H9 (cell line): ENCODE results near the gene LRMDA. TPM values are rescaled to one million over a fixed set of nuclear protein-coding genes. Genes with fewer than 3 reads are reported as not detected.

ENCODE experiments used
- DNase-seq: peaks from one replicate; pipeline ENCODE4 v3.0.0-alpha.2; 2017
- H2AFZ ChIP-seq: one replicate; pipeline ENCODE4 v1.6.1; 2013; ENCODE audit warnings: mild to moderate bottlenecking, low read length, control low read depth, moderate library complexity
- H2AK5ac ChIP-seq: 2 replicates; pipeline ENCODE4 v1.6.1; 2013; ENCODE audit warnings: low read length, control low read depth, mixed read lengths; ENCODE audit not compliant: insufficient read length
- H2BK120ac ChIP-seq: one replicate; pipeline ENCODE4 v1.6.1; 2013; ENCODE audit warnings: low read depth, mild to moderate bottlenecking, low read length, control low read depth, inconsistent platforms; ENCODE audit not compliant: poor library complexity, severe bottlenecking
- H2BK12ac ChIP-seq: 2 replicates; pipeline ENCODE4 v1.6.1; 2013; ENCODE audit warnings: low read length, control low read depth, mixed read lengths, low read depth; ENCODE audit not compliant: insufficient read length
- H2BK15ac ChIP-seq: 2 replicates; pipeline ENCODE4 v1.6.1; 2013; ENCODE audit warnings: low read depth, low read length, control low read depth
- H2BK20ac ChIP-seq: one replicate; pipeline ENCODE4 v1.6.1; 2013; ENCODE audit warnings: low read depth, mild to moderate bottlenecking, low read length, control low read depth, inconsistent platforms; ENCODE audit not compliant: poor library complexity, severe bottlenecking
- H2BK5ac ChIP-seq: 2 replicates; pipeline ENCODE4 v1.6.1; 2013; ENCODE audit warnings: low read length, control low read depth, mixed read lengths; ENCODE audit not compliant: insufficient read length
- H3K14ac ChIP-seq: 2 replicates; pipeline ENCODE4 v1.6.1; 2013; ENCODE audit warnings: low read length, control low read depth; ENCODE audit not compliant: insufficient read depth
- H3K18ac ChIP-seq: 2 replicates; pipeline ENCODE4 v1.6.1; 2013; ENCODE audit warnings: low read depth, mild to moderate bottlenecking, mixed read lengths, low read length, control low read depth; ENCODE audit not compliant: insufficient read length
- H3K23ac ChIP-seq: 2 replicates; pipeline ENCODE4 v1.6.1; 2013; ENCODE audit warnings: low read length, control low read depth, mixed read lengths, low read depth; ENCODE audit not compliant: insufficient read length
- H3K23me2 ChIP-seq: 2 replicates; pipeline ENCODE4 v1.6.1; 2013; ENCODE audit warnings: low read depth, mild to moderate bottlenecking, mixed read lengths, low read length, control low read depth; ENCODE audit not compliant: insufficient read length, poor library complexity, severe bottlenecking
- H3K27ac ChIP-seq: 2 replicates; pipeline ENCODE4 v1.5.1; 2013; ENCODE audit warnings: low read length, control low read depth, mixed read lengths, low read depth; ENCODE audit not compliant: insufficient read length
- H3K27me3 ChIP-seq: 2 replicates; pipeline ENCODE4 v1.6.1; 2013; ENCODE audit warnings: low read length, control low read depth, inconsistent platforms; ENCODE audit not compliant: insufficient read depth
- H3K4ac ChIP-seq: 2 replicates; pipeline ENCODE4 v1.6.1; 2013; ENCODE audit warnings: low read depth, mild to moderate bottlenecking, control low read depth, inconsistent platforms, low read length, moderate library complexity
- H3K4me1 ChIP-seq: 2 replicates; pipeline ENCODE4 v1.6.1; 2013; ENCODE audit warnings: low read length, control low read depth, inconsistent platforms; ENCODE audit not compliant: insufficient read depth
- H3K4me2 ChIP-seq: 2 replicates; pipeline ENCODE4 v1.6.1; 2013; ENCODE audit warnings: low read length, control low read depth, mixed read lengths; ENCODE audit not compliant: insufficient read length, insufficient read depth
- H3K56ac ChIP-seq: 2 replicates; pipeline ENCODE4 v1.6.1; 2013; ENCODE audit warnings: low read depth, mild to moderate bottlenecking, mixed read lengths, low read length, control low read depth; ENCODE audit not compliant: insufficient read length
- H3K79me1 ChIP-seq: 2 replicates; pipeline ENCODE4 v1.6.1; 2013; ENCODE audit warnings: low read depth, mild to moderate bottlenecking, moderate library complexity, low read length, control low read depth, inconsistent platforms; ENCODE audit not compliant: insufficient read depth, poor library complexity, severe bottlenecking
- H3K79me2 ChIP-seq: 2 replicates; pipeline ENCODE4 v1.6.1; 2013; ENCODE audit warnings: low read length, control low read depth, inconsistent platforms; ENCODE audit not compliant: insufficient read depth
- H3K9ac ChIP-seq: 2 replicates; pipeline ENCODE4 v1.6.1; 2013; ENCODE audit warnings: low read length, control low read depth, mixed read lengths; ENCODE audit not compliant: insufficient read length; ENCODE audit errors: extremely low read depth
- H3K9me3 ChIP-seq: one replicate; pipeline ENCODE4 v1.6.1; 2013; ENCODE audit warnings: low read depth, low read length, inconsistent platforms; ENCODE audit not compliant: control insufficient read depth
- H3T11ph ChIP-seq: one replicate; pipeline ENCODE4 v1.6.1; 2013; ENCODE audit warnings: mild to moderate bottlenecking, low read length, control low read depth, inconsistent platforms
- H4K20me1 ChIP-seq: one replicate; pipeline ENCODE4 v1.6.1; 2013; ENCODE audit not compliant: control insufficient read depth, insufficient read length, insufficient read depth
- H4K5ac ChIP-seq: 2 replicates; pipeline ENCODE4 v1.6.1; 2013; ENCODE audit warnings: low read depth, mild to moderate bottlenecking, mixed read lengths, low read length, control low read depth; ENCODE audit not compliant: insufficient read length
- H4K8ac ChIP-seq: replicated peaks from 2 replicates; pipeline ENCODE4 v1.6.1; 2013; ENCODE audit warnings: low read length, control low read depth, mixed read lengths, low read depth; ENCODE audit not compliant: insufficient read length
- H4K91ac ChIP-seq: 2 replicates; pipeline ENCODE4 v1.6.1; 2013; ENCODE audit warnings: low read depth, mild to moderate bottlenecking, moderate library complexity, mixed read lengths, low read length, control low read depth; ENCODE audit not compliant: insufficient read length
- H3K27ac Mint-ChIP-seq, 3 experiments: 2 replicates in 2 of 3; 3 replicates in 1 of 3; pipeline ENCODE4 v1.8.0; 2020 to 2021; ENCODE audit warnings: mixed read lengths in 3 of 3, mild to moderate bottlenecking in 1 of 3, moderate library complexity in 1 of 3
- H3K27me3 Mint-ChIP-seq: 2 replicates; pipeline ENCODE4 v1.8.0; 2021; ENCODE audit warnings: low read depth, mild to moderate bottlenecking, moderate library complexity, mixed read lengths
- H3K36me3 Mint-ChIP-seq, 3 experiments: 2 replicates in 2 of 3; 3 replicates in 1 of 3; pipeline ENCODE4 v1.8.0; 2020 to 2021; ENCODE audit warnings: low read depth in 3 of 3, mixed read lengths in 3 of 3; ENCODE audit not compliant: insufficient read depth in 1 of 3
- H3K4me1 Mint-ChIP-seq, 2 experiments: 2 replicates each; pipeline ENCODE4 v1.8.0; 2020; ENCODE audit warnings: mixed read lengths in 2 of 2
- H3K4me3 Mint-ChIP-seq, 2 experiments: 2 replicates in 1 of 2; 3 replicates in 1 of 2; pipeline ENCODE4 v1.8.0; 2020 to 2021; ENCODE audit warnings: mild to moderate bottlenecking in 2 of 2, mixed read lengths in 2 of 2, moderate library complexity in 1 of 2
- H3K9me3 Mint-ChIP-seq, 2 experiments: 2 replicates in 1 of 2; 3 replicates in 1 of 2; pipeline ENCODE4 v1.8.0; 2020; ENCODE audit warnings: mild to moderate bottlenecking in 2 of 2, mixed read lengths in 2 of 2, moderate library complexity in 1 of 2
- WGBS: extraction: QIAGEN DNeasy Blood & Tissue Kit; methylation state at CpG from one replicate; pipeline ENCODE4 v1.1.7; 2013; ENCODE audit warnings: missing lambda C conversion rate, low lambda C conversion rate, mixed read lengths; ENCODE audit not compliant: insufficient read length; ENCODE audit errors: extremely low coverage; 5-methylcytosine and 5-hydroxymethylcytosine counted together
- total RNA-seq: library from RNA; stranded (reverse); gene quantifications from 2 replicates; pipeline ENCODE4 v1.2.1, GENCODE V29; 2021
- TF ChIP-seq, protein P1 (sequence below): fragments of 200-600 bp; sonication (generic); conservative IDR thresholded peaks from 3 replicates; pipeline ENCODE4 v1.8.0; 2021; ENCODE audit warnings: antibody characterized with exemption, mild to moderate bottlenecking

Gene LRMDA
- total RNA-seq, 1 experiment from 2014 or later, result 1.8 TPM

DNA sequence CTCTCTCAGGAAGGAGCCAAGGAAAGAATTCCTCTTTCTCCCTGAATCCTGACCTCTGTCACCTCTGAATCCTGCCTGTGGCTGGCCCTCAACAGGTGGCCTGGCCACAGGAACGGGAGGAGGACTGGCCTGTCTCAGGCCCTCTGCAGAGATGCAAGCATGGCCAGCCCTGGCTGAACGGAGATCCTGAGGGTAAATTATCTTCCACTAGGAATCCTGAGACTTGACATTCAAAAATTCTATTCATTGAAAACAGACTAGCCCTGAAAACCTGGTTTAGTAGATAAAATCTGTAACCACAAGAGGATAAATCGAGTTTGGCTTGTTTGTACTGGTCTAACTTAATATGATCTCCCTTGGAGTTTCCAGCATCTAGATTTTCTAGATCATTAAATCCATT lies 579.3 kb downstream of the LRMDA start:
- H2BK20ac ChIP-seq, result no peak overlapping the region
- DNase-seq, result no peak
- no peak overlapping the region; a peak in 1 of 7 replicates for H3K27ac Mint-ChIP-seq
- H4K5ac ChIP-seq, result no peak overlapping the region
- H2BK12ac ChIP-seq, result no peak overlapping the region
- no peak overlapping the region for H2BK15ac ChIP-seq
- no peak overlapping the region for H2AFZ ChIP-seq
- H3K79me2 ChIP-seq, result no peaks in the 10 kb centered on the region
- no peaks in the 10 kb centered on the region for H3K36me3 Mint-ChIP-seq
- H3K23me2 ChIP-seq, result no peaks in the 10 kb centered on the region
- no peak overlapping the region for H3K4ac ChIP-seq
- no peak overlapping the region for H3K56ac ChIP-seq
- H3K27me3 Mint-ChIP-seq, result no peaks in the 10 kb centered on the region; the same call in none of the 2 replicates
- no peak overlapping the region for H4K8ac ChIP-seq
- WGBS, result no CpG with 5 or more reads among the region's 3 CpGs
- H4K91ac ChIP-seq, result no peak overlapping the region
- H2BK120ac ChIP-seq, result no peak overlapping the region
- no peak overlapping the region for H3K4me2 ChIP-seq
- no peak overlapping the region for H3K14ac ChIP-seq
- no peak overlapping the region for H3T11ph ChIP-seq
- no peak overlapping the region for H3K23ac ChIP-seq
- no peaks in the 10 kb centered on the region for H3K9me3 Mint-ChIP-seq
- H3K27me3 ChIP-seq, result no peaks in the 10 kb centered on the region
- no peak overlapping the region for H3K4me3 Mint-ChIP-seq
- H3K4me1 Mint-ChIP-seq, result peaks cover 32 to 54% of the 10 kb centered on the region in 2 experiments
- H3K18ac ChIP-seq, result no peak overlapping the region
- H3K9me3 ChIP-seq, result no peaks in the 10 kb centered on the region
- no peak overlapping the region for H3K9ac ChIP-seq
- H3K79me1 ChIP-seq, result no peaks in the 10 kb centered on the region
- H4K20me1 ChIP-seq, result no peaks in the 10 kb centered on the region
- no peak overlapping the region for H2BK5ac ChIP-seq
- H3K4me1 ChIP-seq, result no peaks in the 10 kb centered on the region; the same call in 1 of the 2 replicates
- H3K27ac ChIP-seq, result no peak overlapping the region
- no peak overlapping the region for H2AK5ac ChIP-seq
- TF ChIP-seq, protein P1, sequence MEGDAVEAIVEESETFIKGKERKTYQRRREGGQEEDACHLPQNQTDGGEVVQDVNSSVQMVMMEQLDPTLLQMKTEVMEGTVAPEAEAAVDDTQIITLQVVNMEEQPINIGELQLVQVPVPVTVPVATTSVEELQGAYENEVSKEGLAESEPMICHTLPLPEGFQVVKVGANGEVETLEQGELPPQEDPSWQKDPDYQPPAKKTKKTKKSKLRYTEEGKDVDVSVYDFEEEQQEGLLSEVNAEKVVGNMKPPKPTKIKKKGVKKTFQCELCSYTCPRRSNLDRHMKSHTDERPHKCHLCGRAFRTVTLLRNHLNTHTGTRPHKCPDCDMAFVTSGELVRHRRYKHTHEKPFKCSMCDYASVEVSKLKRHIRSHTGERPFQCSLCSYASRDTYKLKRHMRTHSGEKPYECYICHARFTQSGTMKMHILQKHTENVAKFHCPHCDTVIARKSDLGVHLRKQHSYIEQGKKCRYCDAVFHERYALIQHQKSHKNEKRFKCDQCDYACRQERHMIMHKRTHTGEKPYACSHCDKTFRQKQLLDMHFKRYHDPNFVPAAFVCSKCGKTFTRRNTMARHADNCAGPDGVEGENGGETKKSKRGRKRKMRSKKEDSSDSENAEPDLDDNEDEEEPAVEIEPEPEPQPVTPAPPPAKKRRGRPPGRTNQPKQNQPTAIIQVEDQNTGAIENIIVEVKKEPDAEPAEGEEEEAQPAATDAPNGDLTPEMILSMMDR, result no peak
